ENCODE measurements around the gene KIAA1614. TPM values are rescaled to one million over a fixed set of nuclear protein-coding genes. Genes with fewer than 3 reads are reported as not detected.

KIAA1614 gene
- total RNA-seq, 6 experiments from 2014 or later, result 2.9 to 4.7 (median 3.9) TPM

DNA sequence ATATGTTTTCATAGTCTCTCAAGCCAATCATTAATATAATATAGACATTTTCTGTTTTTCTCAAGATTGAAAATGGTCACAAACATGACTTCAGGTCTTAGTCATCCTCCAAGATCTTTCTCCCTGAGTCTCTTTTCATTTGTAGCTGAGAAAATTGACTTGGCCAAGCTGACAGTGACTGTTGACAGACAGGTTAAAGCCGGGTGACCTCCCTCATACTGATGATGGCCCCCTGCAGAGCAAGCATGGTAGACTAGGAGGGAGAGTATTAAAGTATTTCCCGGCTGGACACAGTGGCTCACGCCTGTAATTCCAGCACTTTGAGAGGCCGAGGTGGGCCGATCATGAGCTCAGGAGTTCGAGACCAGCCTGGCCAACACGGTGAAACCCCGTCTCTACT, 6.8 kb upstream of the KIAA1614 start:
- no peaks in the 10 kb centered on the region for H3K4me1 Mint-ChIP-seq (ENCODE audit: low read depth)
- no peaks in the 10 kb centered on the region for H3K36me3 Mint-ChIP-seq (ENCODE audit: low read depth)
- H3K27ac Mint-ChIP-seq, result no peak overlapping the region
- peaks cover 5% of the 10 kb centered on the region for H3K27me3 Mint-ChIP-seq (ENCODE audit: insufficient read depth)
- no peaks in the 10 kb centered on the region for H3K9me3 Mint-ChIP-seq
- TF ChIP-seq, protein P1, sequence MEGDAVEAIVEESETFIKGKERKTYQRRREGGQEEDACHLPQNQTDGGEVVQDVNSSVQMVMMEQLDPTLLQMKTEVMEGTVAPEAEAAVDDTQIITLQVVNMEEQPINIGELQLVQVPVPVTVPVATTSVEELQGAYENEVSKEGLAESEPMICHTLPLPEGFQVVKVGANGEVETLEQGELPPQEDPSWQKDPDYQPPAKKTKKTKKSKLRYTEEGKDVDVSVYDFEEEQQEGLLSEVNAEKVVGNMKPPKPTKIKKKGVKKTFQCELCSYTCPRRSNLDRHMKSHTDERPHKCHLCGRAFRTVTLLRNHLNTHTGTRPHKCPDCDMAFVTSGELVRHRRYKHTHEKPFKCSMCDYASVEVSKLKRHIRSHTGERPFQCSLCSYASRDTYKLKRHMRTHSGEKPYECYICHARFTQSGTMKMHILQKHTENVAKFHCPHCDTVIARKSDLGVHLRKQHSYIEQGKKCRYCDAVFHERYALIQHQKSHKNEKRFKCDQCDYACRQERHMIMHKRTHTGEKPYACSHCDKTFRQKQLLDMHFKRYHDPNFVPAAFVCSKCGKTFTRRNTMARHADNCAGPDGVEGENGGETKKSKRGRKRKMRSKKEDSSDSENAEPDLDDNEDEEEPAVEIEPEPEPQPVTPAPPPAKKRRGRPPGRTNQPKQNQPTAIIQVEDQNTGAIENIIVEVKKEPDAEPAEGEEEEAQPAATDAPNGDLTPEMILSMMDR (IDR thresholded peaks at IDR 0.05), result no peak
- no peak for DNase-seq
- no peak overlapping the region for H3K4me3 Mint-ChIP-seq

DNA sequence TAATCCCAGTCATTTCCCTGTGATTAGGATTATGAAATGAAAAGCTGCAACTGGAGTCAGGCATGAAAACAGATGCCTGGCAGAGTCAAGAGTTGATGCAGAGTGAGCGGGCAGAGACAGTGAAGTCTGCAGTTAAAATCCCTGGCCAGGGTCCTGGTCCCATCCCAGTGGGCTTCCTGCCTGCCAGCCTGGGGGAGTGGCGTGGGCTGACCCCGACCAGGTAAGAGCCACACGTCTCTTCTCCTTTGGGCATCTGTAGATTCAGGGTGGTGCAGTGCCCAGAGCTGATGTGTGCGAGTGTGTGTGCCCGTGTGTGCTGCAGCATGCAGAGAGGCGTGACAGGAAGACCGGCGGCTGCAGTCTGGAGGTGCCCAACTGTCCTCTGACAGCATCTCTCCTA, 6.2 kb upstream of the KIAA1614 start:
- TF ChIP-seq, protein P1 (IDR thresholded peaks at IDR 0.05), result no peak
- Mint-ChIP-seq H3K27ac (no peak overlapping the region), H3K9me3 (no peaks in the 10 kb centered on the region), H3K4me1 (ENCODE audit: low read depth) (peaks cover 5% of the 10 kb centered on the region), H3K4me3 (no peak overlapping the region), H3K27me3 (ENCODE audit: insufficient read depth) (peaks cover 5% of the 10 kb centered on the region), H3K36me3 (ENCODE audit: low read depth) (no peaks in the 10 kb centered on the region)
- no peak for DNase-seq

DNA sequence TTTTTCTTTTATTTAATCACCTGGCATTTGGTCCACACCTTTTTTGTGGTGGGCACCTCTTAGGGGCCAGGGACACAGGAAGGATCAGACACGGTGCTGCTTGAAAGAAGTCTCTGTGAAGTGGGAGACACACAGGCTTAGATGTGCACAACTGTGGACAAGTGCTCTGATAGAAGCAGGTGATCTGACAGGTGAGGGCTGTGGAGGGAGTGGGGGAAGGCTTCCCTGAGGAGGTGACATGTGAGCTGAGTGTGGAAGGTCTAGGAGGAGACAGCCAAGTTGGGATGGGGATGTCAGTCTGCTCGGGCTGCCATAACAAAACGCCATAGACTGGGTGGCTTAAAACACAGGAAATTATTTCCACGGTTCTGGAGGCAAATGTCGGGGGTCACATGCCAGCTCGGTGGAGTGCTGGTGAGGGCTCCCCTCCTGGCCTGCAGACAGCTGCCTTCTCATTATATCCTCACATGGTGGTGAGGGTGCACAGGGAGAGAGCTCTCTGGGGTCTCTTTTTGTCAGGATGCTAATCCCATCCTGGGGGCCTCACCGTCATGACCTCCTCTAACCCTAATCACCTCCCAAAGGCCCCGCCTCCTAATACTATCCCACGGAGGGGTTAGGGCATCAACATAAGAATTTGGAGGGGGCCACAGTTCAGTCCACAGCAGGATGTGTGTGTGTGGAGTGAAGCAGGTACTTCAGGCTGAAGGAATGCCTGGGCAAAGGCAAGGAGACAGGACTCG, 5.2 kb upstream of the KIAA1614 start:
- Mint-ChIP-seq H3K4me3 (no peak overlapping the region), H3K9me3 (no peaks in the 10 kb centered on the region), H3K4me1 (ENCODE audit: low read depth) (peaks cover 10% of the 10 kb centered on the region), H3K27me3 (ENCODE audit: insufficient read depth) (peaks cover 1% of the 10 kb centered on the region), H3K36me3 (ENCODE audit: low read depth) (no peaks in the 10 kb centered on the region), H3K27ac (no peak overlapping the region)
- DNase-seq, result no peak
- TF ChIP-seq, protein P1 (IDR thresholded peaks at IDR 0.05), result no peak

DNA sequence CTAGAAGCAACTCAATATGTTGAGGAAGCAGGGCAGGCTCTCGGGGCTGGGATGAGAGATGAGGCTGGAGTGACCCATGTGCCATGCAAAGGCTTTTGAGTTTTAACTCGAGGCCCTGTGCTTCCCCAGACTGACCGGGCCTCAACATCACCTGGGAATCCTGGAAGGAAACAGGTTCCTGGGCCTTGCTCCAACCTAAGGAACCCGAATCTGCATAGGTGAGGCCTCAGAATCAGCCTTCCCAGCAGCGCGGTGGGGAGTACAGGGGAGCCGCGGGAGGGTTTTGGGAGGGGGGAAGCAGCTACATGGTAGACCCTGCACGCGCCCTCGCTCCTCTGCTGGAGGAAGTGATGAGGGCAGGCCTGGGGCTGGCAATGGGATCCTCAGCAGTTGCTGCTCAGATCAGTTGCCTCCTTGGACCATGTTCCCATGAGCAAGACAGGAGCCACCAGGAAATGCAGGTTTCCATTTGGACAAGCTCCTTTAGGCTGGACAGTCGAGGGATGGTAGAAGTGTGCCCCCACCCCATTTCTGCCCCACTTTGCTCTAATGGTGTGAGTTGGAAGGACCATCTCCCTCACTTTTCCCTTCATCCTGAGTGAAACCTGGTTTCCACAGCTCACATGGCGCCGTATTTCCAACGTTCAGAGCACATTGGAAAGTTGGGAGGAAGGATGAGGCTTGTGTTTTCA, 4.5 kb upstream of the KIAA1614 start:
- H3K4me1 Mint-ChIP-seq (ENCODE audit: low read depth), result peaks cover 10% of the 10 kb centered on the region
- DNase-seq, result no peak
- H3K27ac Mint-ChIP-seq, result no peak overlapping the region
- no peaks in the 10 kb centered on the region for H3K36me3 Mint-ChIP-seq (ENCODE audit: low read depth)
- TF ChIP-seq, protein P1 (IDR thresholded peaks at IDR 0.05), result no peak
- H3K27me3 Mint-ChIP-seq (ENCODE audit: insufficient read depth), result peaks cover 1% of the 10 kb centered on the region
- H3K9me3 Mint-ChIP-seq, result no peaks in the 10 kb centered on the region
- H3K4me3 Mint-ChIP-seq, result no peak overlapping the region

DNA sequence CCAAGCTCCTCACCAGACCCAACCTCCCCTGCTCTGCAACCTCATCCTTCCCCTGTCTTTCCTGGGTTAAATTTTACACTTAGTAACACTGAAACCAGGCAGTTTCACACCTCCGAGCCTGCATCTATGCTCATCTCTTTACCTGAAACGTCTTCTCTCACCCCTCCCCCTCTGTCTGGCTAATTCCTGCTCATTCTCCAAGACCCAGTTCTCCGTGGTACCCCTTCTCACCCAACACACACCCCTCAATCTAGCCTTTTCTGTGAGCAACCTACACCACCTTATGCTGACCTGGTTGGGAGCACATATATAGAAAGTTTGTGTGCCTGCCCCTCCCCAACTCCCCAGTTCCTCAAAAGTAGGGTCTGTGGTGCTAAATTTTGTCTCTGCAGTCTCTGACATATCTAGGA, 3.7 kb upstream of the KIAA1614 start:
- no peak for DNase-seq

More for the DNA sequence above, 3.7 kb upstream of the KIAA1614 start:
- peaks cover 5% of the 10 kb centered on the region for H3K27me3 Mint-ChIP-seq (ENCODE audit: insufficient read depth)
- no peak overlapping the region for H3K27ac Mint-ChIP-seq
- no peak overlapping the region for H3K4me3 Mint-ChIP-seq
- peaks cover 18% of the 10 kb centered on the region for H3K4me1 Mint-ChIP-seq (ENCODE audit: low read depth)
- H3K36me3 Mint-ChIP-seq (ENCODE audit: low read depth), result no peaks in the 10 kb centered on the region
- TF ChIP-seq, protein P1 (IDR thresholded peaks at IDR 0.05), result no peak
- H3K9me3 Mint-ChIP-seq, result no peaks in the 10 kb centered on the region
